ENCODE measurements around the gene TMEM54.
A peak's percentile ranks its signal among the peaks of the same experiment; 100 is the strongest.

- TF ChIP-seq TARDBP (IDR thresholded peaks at IDR 0.05): 0 out of 2 replicates have a peak, but pooled peaks have one; percentile 48
- no peak for TF ChIP-seq SUZ12 (IDR thresholded peaks at IDR 0.05)
- no peak for TF ChIP-seq FOXM1 (IDR thresholded peaks at IDR 0.05; ENCODE audit: borderline replicate concordance)
- TF ChIP-seq FOXA1 (IDR thresholded peaks at IDR 0.05): no peak
- no peak for TF ChIP-seq ZNF384 (IDR thresholded peaks at IDR 0.05)
Observed at GRCh38 chr1:32886004-32886827, 15.0 kb downstream of the TMEM54 start, which contains the start of gene HPCA.
